GM23248 (cell line): ENCODE measurements around the gene GULP1. TPM values are rescaled to one million over a fixed set of nuclear protein-coding genes. Genes with fewer than 3 reads are reported as not detected.

ENCODE experiments used
- DNase-seq: peaks from one replicate; pipeline ENCODE4 v3.0.0-alpha.2; 2015
- H2AFZ ChIP-seq: fragments of 200-600 bp; sonication (generic); 2 replicates; pipeline ENCODE4 v1.6.1; 2016; ENCODE audit warnings: antibody characterized with exemption
- H3F3A ChIP-seq: fragments of 200-600 bp; sonication (generic); 2 replicates; pipeline ENCODE4 v1.6.1; 2016; ENCODE audit warnings: mild to moderate bottlenecking, antibody characterized with exemption, mixed run types; ENCODE audit not compliant: insufficient read depth
- H3K27ac ChIP-seq: fragments of 200-600 bp; sonication (generic); 2 replicates; pipeline ENCODE4 v1.5.1; 2016; ENCODE audit warnings: mild to moderate bottlenecking
- H3K27me3 ChIP-seq: fragments of 200-600 bp; sonication (generic); replicated peaks from 2 replicates; pipeline ENCODE4 v1.6.1; 2016; ENCODE audit warnings: mild to moderate bottlenecking; ENCODE audit not compliant: insufficient read depth
- H3K36me3 ChIP-seq: fragments of 200-600 bp; sonication (generic); 2 replicates; pipeline ENCODE4 v1.6.1; 2016; ENCODE audit warnings: low read depth, mild to moderate bottlenecking
- H3K4me1 ChIP-seq: fragments of 200-600 bp; sonication (generic); 2 replicates; pipeline ENCODE4 v1.6.1; 2016; ENCODE audit warnings: mild to moderate bottlenecking; ENCODE audit not compliant: insufficient read depth
- H3K4me2 ChIP-seq: fragments of 200-600 bp; sonication (generic); one replicate; pipeline ENCODE4 v1.6.1; 2016; ENCODE audit warnings: mild to moderate bottlenecking; ENCODE audit not compliant: unreplicated experiment
- H3K4me3 ChIP-seq: fragments of 200-600 bp; sonication (generic); 2 replicates; pipeline ENCODE4 v1.5.1; 2016; ENCODE audit warnings: mild to moderate bottlenecking
- H3K79me2 ChIP-seq: fragments of 200-600 bp; sonication (generic); 2 replicates; pipeline ENCODE4 v1.6.1; 2016; ENCODE audit warnings: mild to moderate bottlenecking; ENCODE audit not compliant: insufficient read depth
- H3K9ac ChIP-seq: fragments of 200-600 bp; sonication (generic); 2 replicates; pipeline ENCODE4 v1.6.1; 2016; ENCODE audit warnings: mild to moderate bottlenecking
- H3K9me2 ChIP-seq: fragments of 200-600 bp; sonication (generic); 2 replicates; pipeline ENCODE4 v1.6.1; 2016; ENCODE audit warnings: mixed run types, mild to moderate bottlenecking, moderate library complexity; ENCODE audit not compliant: insufficient read depth
- H3K9me3 ChIP-seq: fragments of 200-600 bp; sonication (generic); one replicate; pipeline ENCODE4 v1.6.1; 2017; ENCODE audit warnings: low read depth
- H4K20me1 ChIP-seq: fragments of 200-600 bp; sonication (generic); 2 replicates; pipeline ENCODE4 v1.6.0; 2016; ENCODE audit not compliant: insufficient read depth
- EZH2 ChIP-seq: fragments of 200-600 bp; sonication (generic); IDR thresholded peaks from 2 replicates; pipeline ENCODE4 v1.6.1; 2018; ENCODE audit warnings: antibody characterized with exemption, mild to moderate bottlenecking; ENCODE audit not compliant: insufficient read depth, poor library complexity, severe bottlenecking
- EZH2phosphoT487 ChIP-seq: fragments of 200-600 bp; sonication (generic); IDR thresholded peaks from 2 replicates; pipeline ENCODE4 v1.6.1; 2018; ENCODE audit warnings: antibody characterized with exemption, moderate library complexity, mild to moderate bottlenecking, low read depth; ENCODE audit not compliant: insufficient read depth
- whole genome bisulfite sequencing, 2 experiments: methylation state at CpG; one replicate each; pipeline ENCODE4 v1.1.6; 2015 to 2017; ENCODE audit warnings: low lambda C conversion rate in 2 of 2, low coverage in 1 of 2; ENCODE audit errors: missing lambda C conversion rate in 2 of 2; 5-methylcytosine and 5-hydroxymethylcytosine counted together
- in situ Hi-C: fragments of 300-500 bp; cut with MboI; formaldehyde crosslinking; loops from 2 replicates; pipeline ENCODE4 v1.15.0; 2020
- polyA plus RNA-seq: library from polyadenylated mRNA; unstranded; fragments of >200 nt; fragmentation: Nextera tagmentation; extraction: Ambion mirVana; gene quantifications from 2 replicates; pipeline ENCODE4 v1.2.1, GENCODE V29; 2016
- total RNA-seq: library from RNA; depleted of rRNA; stranded (reverse); fragments of >200 nt; shearing (Covaris generic); gene quantifications from 2 replicates; pipeline ENCODE4 v1.2.3, GENCODE V29; 2014

Gene GULP1
- total and polyA plus RNA-seq, 2 experiments from 2014 or later = 6.1 to 11.9 TPM

GRCh38 chr2:188248513-188248912 lies 43.2 kb upstream of the GULP1 start:
- in situ Hi-C loops = no loop called here
- 73 to 78% methylated on average over 2 of the region's 2 CpGs for WGBS, 2 experiments
- no peak overlapping the region for H3K27ac ChIP-seq
- H4K20me1 ChIP-seq = no peaks in the 10 kb centered on the region
- DNase-seq = no peak
- H3K4me1 ChIP-seq = peaks cover 4% of the 10 kb centered on the region; the same call in 1 of the 2 replicates
- no peak overlapping the region for H3K4me2 ChIP-seq
- no peaks in the 10 kb centered on the region for H3F3A ChIP-seq
- H3K27me3 ChIP-seq = no peaks in the 10 kb centered on the region
- no peaks in the 10 kb centered on the region for H3K9me3 ChIP-seq
- H3K9ac ChIP-seq = no peak overlapping the region
- H3K4me3 ChIP-seq = no peak overlapping the region
- no peak overlapping the region for H2AFZ ChIP-seq
- TF ChIP-seq EZH2 = no peak
- no peak for TF ChIP-seq EZH2phosphoT487
- no peaks in the 10 kb centered on the region for H3K9me2 ChIP-seq
- H3K36me3 ChIP-seq = no peaks in the 10 kb centered on the region
- H3K79me2 ChIP-seq = no peaks in the 10 kb centered on the region

- 48 to 61% methylated on average over 1 of the region's 1 CpG for WGBS, 2 experiments
- H3K9ac ChIP-seq = no peak overlapping the region
- H2AFZ ChIP-seq = no peak overlapping the region
- no peaks in the 10 kb centered on the region for H3F3A ChIP-seq
- no peaks in the 10 kb centered on the region for H3K36me3 ChIP-seq
- no peaks in the 10 kb centered on the region for H3K9me3 ChIP-seq
- no peaks in the 10 kb centered on the region for H3K9me2 ChIP-seq
- H3K4me3 ChIP-seq = no peak overlapping the region
- no peaks in the 10 kb centered on the region for H4K20me1 ChIP-seq
- in situ Hi-C loops = no loop called here
- 0 out of 2 replicates have a peak, but pooled peaks cover 3% of the 10 kb centered on the region for H3K4me1 ChIP-seq
- no peaks in the 10 kb centered on the region for H3K79me2 ChIP-seq
- no peak overlapping the region for H3K4me2 ChIP-seq
- DNase-seq = no peak
- TF ChIP-seq EZH2phosphoT487 (no peak), EZH2 (no peak)
- H3K27me3 ChIP-seq = no peaks in the 10 kb centered on the region
- H3K27ac ChIP-seq = no peak overlapping the region
Measured at GRCh38 chr2:188251034-188251433, 40.6 kb upstream of the GULP1 start.

- no peak for DNase-seq
Measured at GRCh38 chr2:188256420-188256819, 35.3 kb upstream of the GULP1 start.

GRCh38 chr2:188265315-188265714 lies 26.4 kb upstream of the GULP1 start:
- Histone ChIP-seq H3K9ac (no peak overlapping the region), H3K4me2 (no peak overlapping the region), H3K4me1 (no peaks in the 10 kb centered on the region), H3K27me3 (no peaks in the 10 kb centered on the region), H3K4me3 (no peak overlapping the region), H4K20me1 (no peaks in the 10 kb centered on the region), H3F3A (no peaks in the 10 kb centered on the region), H3K27ac (no peak overlapping the region), H2AFZ (no peak overlapping the region), H3K36me3 (no peaks in the 10 kb centered on the region), H3K79me2 (no peaks in the 10 kb centered on the region), H3K9me3 (no peaks in the 10 kb centered on the region), H3K9me2 (no peaks in the 10 kb centered on the region)
- TF ChIP-seq EZH2phosphoT487 (no peak), EZH2 (no peak)
- 71 to 83% methylated on average over 2 of the region's 2 CpGs for WGBS, 2 experiments
- DNase-seq = no peak
- in situ Hi-C loops = no loop called here

More at GRCh38 chr2:188256420-188256819, 35.3 kb upstream of the GULP1 start:
- Histone ChIP-seq H3K9me3 (no peaks in the 10 kb centered on the region), H4K20me1 (no peaks in the 10 kb centered on the region), H2AFZ (no peak overlapping the region), H3F3A (no peaks in the 10 kb centered on the region), H3K9ac (no peak overlapping the region), H3K36me3 (no peaks in the 10 kb centered on the region), H3K4me3 (no peak overlapping the region), H3K27me3 (no peaks in the 10 kb centered on the region), H3K4me2 (no peak overlapping the region), H3K9me2 (no peaks in the 10 kb centered on the region), H3K79me2 (no peaks in the 10 kb centered on the region), H3K27ac (no peak overlapping the region), H3K4me1 (no peaks in the 10 kb centered on the region)
- in situ Hi-C loops = no loop called here
- no peak for TF ChIP-seq EZH2phosphoT487
- no peak for TF ChIP-seq EZH2

- Histone ChIP-seq H3K4me2 (no peak overlapping the region), H3K79me2 (no peaks in the 10 kb centered on the region), H3K4me1 (no peaks in the 10 kb centered on the region), H3K9me2 (no peaks in the 10 kb centered on the region; the same call in 1 of the 2 replicates), H3K27ac (no peak overlapping the region), H3K36me3 (no peaks in the 10 kb centered on the region), H3F3A (no peaks in the 10 kb centered on the region), H2AFZ (no peak overlapping the region), H3K9ac (no peak overlapping the region), H3K9me3 (no peaks in the 10 kb centered on the region), H3K27me3 (no peaks in the 10 kb centered on the region), H4K20me1 (no peaks in the 10 kb centered on the region), H3K4me3 (no peak overlapping the region)
- no peak for DNase-seq
- in situ Hi-C loops = no loop called here
- no peak for TF ChIP-seq EZH2phosphoT487
- TF ChIP-seq EZH2 = no peak
- WGBS, 2 experiments = 50 to 51% methylated on average over 2 of the region's 2 CpGs
Measured at GRCh38 chr2:188267776-188268175, 23.9 kb upstream of the GULP1 start.
